Psoas muscle (tissue), 8 donors: ENCODE results near the gene IFT172. TPM values are rescaled to one million over a fixed set of nuclear protein-coding genes. Genes with fewer than 3 reads are reported as not detected.
A peak's percentile ranks its signal among the peaks of the same experiment; 100 is the strongest.

Source experiments
- ATAC-seq, 4 donors: fragments of 200-7000 bp; cut with Tn5 transposase; one replicate each; pipeline ENCODE4 v1.9.1; 2020; ENCODE audit warnings: moderate library complexity in 3 of 4, mild to moderate bottlenecking in 2 of 4
- DNase-seq, 2 donors: peaks; one replicate each; pipeline ENCODE4 v3.0.0-alpha.2; 2020
- H3K27ac ChIP-seq: fragments of 200-600 bp; one replicate; pipeline ENCODE4 v1.8.0; 2022
- H3K27me3 ChIP-seq, 3 donors: fragments of 200-600 bp in 1 of 3; one replicate each; pipeline versions ENCODE4 v1.6.1 to v1.8.0; 2013 to 2022; ENCODE audit warnings: low read length in 2 of 3, mild to moderate bottlenecking in 2 of 3, moderate library complexity in 1 of 3; ENCODE audit not compliant: insufficient read depth in 3 of 3
- H3K36me3 ChIP-seq, 2 donors: fragments of 200-600 bp in 1 of 2; one replicate each; pipeline versions ENCODE4 v1.6.1 to v1.8.0; 2013 to 2022; ENCODE audit warnings: low read depth in 1 of 2, mild to moderate bottlenecking in 1 of 2, moderate library complexity in 1 of 2; ENCODE audit not compliant: insufficient read depth in 1 of 2
- H3K4me1 ChIP-seq: fragments of 200-600 bp; one replicate; pipeline ENCODE4 v1.8.0; 2022
- H3K4me3 ChIP-seq: fragments of 200-600 bp; one replicate; pipeline ENCODE4 v1.8.0; 2022; ENCODE audit warnings: mild to moderate bottlenecking
- H3K9me3 ChIP-seq: fragments of 200-600 bp; one replicate; pipeline ENCODE4 v1.8.0; 2022
- WGBS, 3 donors: extraction: QIAGEN DNeasy Blood & Tissue Kit; methylation state at CpG; one replicate each; pipeline versions ENCODE4 v1.1.6 to v1.1.7; 2013; 5-methylcytosine and 5-hydroxymethylcytosine counted together
- intact Hi-C, 2 donors: fragments of 100-400 bp; cut with DNase I; formaldehyde crosslinking; loops; one replicate each; pipeline versions ENCODE4 v1.11.0 to v1.14.2; 2022
- polyA plus RNA-seq, 3 donors: library from polyadenylated mRNA; stranded (reverse); fragments of 200-250 nt; gene quantifications; one replicate each; pipeline ENCODE4 v1.2.3, GENCODE V29; 2013
- total RNA-seq, 4 donors: library from RNA; stranded (reverse); fragmentation: NEBNext Ultra II Directional in 2 of 4; extraction: Animal tissue kit (Norgen Biotek cat#: 25700) in 2 of 4; gene quantifications; one replicate each; pipeline versions ENCODE4 v1.2.1 to v1.2.4, GENCODE V29; 2021 to 2023
- TF ChIP-seq, protein P1 (sequence below): fragments of 200-600 bp; IDR thresholded peaks from one replicate; pipeline ENCODE4 v1.8.0; 2022; ENCODE audit warnings: antibody characterized with exemption
- donor health status: healthy with polysubstance abuse.
- donor health status: DM: no; HTN: no; CAD: no; lungs with moderate emphysema.
- donor health status: Bipolar disorder and iron deficiency.
- donor health status: healthy.
- donor health status: DM: yes; HTN: yes; CAD: no.
- donor health status: DM: no; HTN: no; CAD: no.
- donor health status: DM: no; HTN: no; CAD: no.
- donor health status: DM: yes; HTN: yes; CAD: no.

Gene IFT172
- total and polyA plus RNA-seq, 7 donors: 4.4 to 10.1 (median 7.1) TPM

GRCh38 chr2:27492557-27492956, 3.0 kb upstream of the IFT172 start:
- intact Hi-C loops: loop anchor here (5.0 to 10.0 kb wide), 2 partner anchors 132 to 135 kb away; partner anchors contain the start of genes CCDC121 (in 2 of the 2) and GPN1 (in 2 of the 2)
- ATAC-seq (no peak), DNase-seq (no peak)
- H3K4me3 ChIP-seq: no peak overlapping the region
- no peaks in the 10 kb centered on the region for H3K36me3 ChIP-seq
- TF ChIP-seq, protein P1, sequence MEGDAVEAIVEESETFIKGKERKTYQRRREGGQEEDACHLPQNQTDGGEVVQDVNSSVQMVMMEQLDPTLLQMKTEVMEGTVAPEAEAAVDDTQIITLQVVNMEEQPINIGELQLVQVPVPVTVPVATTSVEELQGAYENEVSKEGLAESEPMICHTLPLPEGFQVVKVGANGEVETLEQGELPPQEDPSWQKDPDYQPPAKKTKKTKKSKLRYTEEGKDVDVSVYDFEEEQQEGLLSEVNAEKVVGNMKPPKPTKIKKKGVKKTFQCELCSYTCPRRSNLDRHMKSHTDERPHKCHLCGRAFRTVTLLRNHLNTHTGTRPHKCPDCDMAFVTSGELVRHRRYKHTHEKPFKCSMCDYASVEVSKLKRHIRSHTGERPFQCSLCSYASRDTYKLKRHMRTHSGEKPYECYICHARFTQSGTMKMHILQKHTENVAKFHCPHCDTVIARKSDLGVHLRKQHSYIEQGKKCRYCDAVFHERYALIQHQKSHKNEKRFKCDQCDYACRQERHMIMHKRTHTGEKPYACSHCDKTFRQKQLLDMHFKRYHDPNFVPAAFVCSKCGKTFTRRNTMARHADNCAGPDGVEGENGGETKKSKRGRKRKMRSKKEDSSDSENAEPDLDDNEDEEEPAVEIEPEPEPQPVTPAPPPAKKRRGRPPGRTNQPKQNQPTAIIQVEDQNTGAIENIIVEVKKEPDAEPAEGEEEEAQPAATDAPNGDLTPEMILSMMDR: no peak
- H3K9me3 ChIP-seq: no peaks in the 10 kb centered on the region
- H3K27ac ChIP-seq: no peak overlapping the region
- H3K4me1 ChIP-seq: peaks cover 15% of the 10 kb centered on the region
- H3K27me3 ChIP-seq: peaks cover 0 to 35% (median 5%) of the 10 kb centered on the region in 3 donors
- WGBS, 3 donors: 74 to 85% (median 80%) methylated on average over 4 of the region's 4 CpGs

DNA sequence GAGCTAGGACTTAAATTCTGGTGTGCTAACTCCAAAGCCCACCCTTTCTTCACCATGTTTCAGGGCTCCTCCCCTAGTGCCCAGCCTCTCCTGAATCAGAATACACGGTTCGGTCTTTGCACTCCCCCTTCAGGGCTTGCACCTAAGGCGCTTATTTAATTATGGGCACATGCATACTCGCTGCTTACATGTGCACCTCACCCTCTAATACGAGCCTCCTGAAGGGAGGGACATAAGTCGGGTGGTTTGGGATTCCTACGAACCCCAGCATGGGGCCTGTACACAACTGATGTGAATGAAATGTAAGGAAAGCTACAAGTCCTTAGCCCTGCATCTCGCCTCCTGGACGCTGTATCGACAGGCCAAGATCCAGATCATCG, 435 bp downstream of the IFT172 start:
- TF ChIP-seq, protein P1: no peak
- intact Hi-C loops: loop anchor here in 1 of 2 donors (10.0 kb wide), 1 partner anchor 166 kb away; no protein-coding TSS in a partner anchor

DNA sequence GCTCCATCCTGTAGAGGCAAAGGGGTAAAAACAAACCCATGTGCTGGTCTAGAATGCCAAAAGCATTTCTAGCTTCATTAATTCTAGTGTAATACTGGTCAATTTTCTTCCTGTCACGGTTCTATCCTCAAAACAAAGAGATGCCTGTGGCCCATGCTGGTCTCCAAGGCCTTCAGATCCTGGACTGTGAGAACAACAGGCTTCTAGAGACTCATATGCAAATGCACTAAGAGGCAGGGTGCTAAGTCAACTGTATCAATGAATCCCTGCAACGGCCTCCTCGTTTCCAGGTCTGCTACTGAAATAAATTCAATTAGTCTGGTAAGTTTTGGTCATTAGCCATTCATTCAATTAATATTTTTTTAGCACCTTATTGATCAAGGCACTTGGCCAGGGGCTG, 4.0 kb downstream of the IFT172 start:
- no peak for DNase-seq
- peaks cover 11% of the 10 kb centered on the region for H3K4me1 ChIP-seq
- no peaks in the 10 kb centered on the region for H3K27me3 ChIP-seq
- TF ChIP-seq, protein P1: no peak
- H3K9me3 ChIP-seq: no peaks in the 10 kb centered on the region
- H3K27ac ChIP-seq: no peak overlapping the region
- H3K4me3 ChIP-seq: no peak overlapping the region
- peaks cover 9 to 50% of the 10 kb centered on the region in 2 donors for H3K36me3 ChIP-seq
- intact Hi-C loops: loop anchor here in 1 of 2 donors (10.0 kb wide), 1 partner anchor 169 kb away; no protein-coding TSS in a partner anchor
- 52 to 60% (median 52%) methylated on average over 3 of the region's 3 CpGs for WGBS, 3 donors
- ATAC-seq: no peak

More for the DNA sequence above, 435 bp downstream of the IFT172 start:
- 3 to 5% (median 4%) methylated on average over 11 of the region's 11 CpGs for WGBS, 3 donors
- peaks cover 0 to 1% (median 0%) of the 10 kb centered on the region in 3 donors for H3K27me3 ChIP-seq
- H3K9me3 ChIP-seq: no peaks in the 10 kb centered on the region
- no peak for DNase-seq
- peaks cover 11% of the 10 kb centered on the region for H3K4me1 ChIP-seq
- H3K4me3 ChIP-seq: peak overlapping the region; percentile 66
- ATAC-seq: peak in 2 of 4 donors; percentile 1 to 18
- H3K36me3 ChIP-seq: peaks cover 0 to 16% of the 10 kb centered on the region in 2 donors
- peak overlapping the region; percentile 41 for H3K27ac ChIP-seq

DNA sequence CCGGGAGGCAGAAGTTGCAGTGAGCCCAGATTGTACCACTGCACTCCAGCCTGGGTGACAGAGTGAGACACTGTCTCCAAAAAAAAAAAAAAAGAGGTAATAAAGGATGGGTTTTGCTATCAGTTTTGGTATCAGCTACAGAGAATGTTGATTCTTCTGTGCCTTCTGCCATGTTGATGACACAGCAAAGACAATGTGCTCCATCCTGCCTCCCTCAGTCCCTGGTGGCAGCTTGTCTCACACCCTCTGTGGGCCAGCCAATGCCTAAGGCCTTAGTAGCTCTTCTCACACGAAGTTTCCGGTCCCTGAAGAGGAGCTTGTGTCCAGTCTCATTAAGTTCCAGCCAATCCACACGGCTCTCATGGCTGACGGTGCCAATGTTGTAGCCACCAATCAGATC, 17.6 kb downstream of the IFT172 start:
- ATAC-seq (no peak), DNase-seq (no peak)
- WGBS, 3 donors: 75 to 89% (median 86%) methylated on average over 5 of the region's 5 CpGs
- H3K27ac ChIP-seq: no peak overlapping the region
- peaks cover 3 to 73% of the 10 kb centered on the region in 2 donors for H3K36me3 ChIP-seq
- H3K9me3 ChIP-seq: no peaks in the 10 kb centered on the region
- intact Hi-C loops: no loop called here
- no peaks in the 10 kb centered on the region for H3K4me1 ChIP-seq
- no peaks in the 10 kb centered on the region for H3K27me3 ChIP-seq
- no peak overlapping the region for H3K4me3 ChIP-seq
- TF ChIP-seq, protein P1: no peak

DNA sequence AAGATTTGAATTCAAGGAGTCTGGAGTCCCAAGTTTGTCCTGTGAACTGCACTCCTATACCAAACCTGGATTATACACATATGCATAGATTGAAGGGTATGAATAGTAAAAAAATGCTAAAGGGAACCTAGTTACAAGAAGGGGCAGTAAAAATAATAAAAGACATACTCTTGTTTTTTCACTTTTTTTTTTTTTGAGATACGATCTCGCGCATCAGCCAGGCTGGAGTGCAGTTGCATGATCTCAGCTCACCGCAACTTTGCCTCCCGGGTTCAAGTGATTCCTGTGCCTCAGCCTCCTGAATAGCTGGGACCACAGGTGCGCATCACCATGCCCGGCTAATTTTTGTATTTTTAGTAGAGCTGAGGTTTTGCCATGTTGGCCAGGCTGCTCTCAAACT, 25.1 kb downstream of the IFT172 start:
- no peak for DNase-seq
- Histone ChIP-seq H3K27me3 (no peaks in the 10 kb centered on the region), H3K9me3 (no peaks in the 10 kb centered on the region), H3K4me1 (no peaks in the 10 kb centered on the region), H3K4me3 (no peak overlapping the region), H3K36me3 (peaks cover 2 to 38% of the 10 kb centered on the region in 2 donors), H3K27ac (no peak overlapping the region)
- 96 to 97% (median 96%) methylated on average over 7 of the region's 7 CpGs for WGBS, 3 donors
- TF ChIP-seq, protein P1: no peak
- intact Hi-C loops: no loop called here
- no peak for ATAC-seq
